Nephron (organoid): ENCODE data around the gene IKBKE.

Source experiments
- H3K27ac Mint-ChIP-seq, 3 experiments: 2 replicates each; pipeline ENCODE4 v1.8.0; 2020; ENCODE audit warnings: mixed read lengths in 3 of 3, mild to moderate bottlenecking in 2 of 3, moderate library complexity in 1 of 3
- H3K27me3 Mint-ChIP-seq: 2 replicates; pipeline ENCODE4 v1.8.0; 2021; ENCODE audit warnings: low read depth, mild to moderate bottlenecking, moderate library complexity, mixed read lengths
- H3K36me3 Mint-ChIP-seq: 2 replicates; pipeline ENCODE4 v1.8.0; 2020; ENCODE audit warnings: low read depth, mixed read lengths
- H3K4me1 Mint-ChIP-seq: 2 replicates; pipeline ENCODE4 v1.8.0; 2020; ENCODE audit warnings: mixed read lengths
- H3K4me3 Mint-ChIP-seq, 3 experiments: 2 replicates each; pipeline ENCODE4 v1.8.0; 2020; ENCODE audit warnings: mild to moderate bottlenecking in 3 of 3, mixed read lengths in 3 of 3, moderate library complexity in 2 of 3
- H3K9me3 Mint-ChIP-seq: 2 replicates; pipeline ENCODE4 v1.8.0; 2020; ENCODE audit warnings: mixed read lengths
- TF ChIP-seq, protein P1 (sequence below), 3 experiments: fragments of 200-600 bp; sonication (generic); IDR thresholded peaks; one replicate each; pipeline ENCODE4 v1.5.0; 2021; ENCODE audit warnings: antibody characterized with exemption in 3 of 3; ENCODE audit not compliant: unreplicated experiment in 3 of 3

Gene IKBKE

GRCh38 chr1:206504363-206504713, 34.1 kb downstream of the IKBKE start:
- peak overlapping the region in 2 of 3 experiments; percentile 24 to 41 for H3K4me3 Mint-ChIP-seq
- H3K27me3 Mint-ChIP-seq = peaks cover 81% of the 10 kb centered on the region
- no peaks in the 10 kb centered on the region for H3K9me3 Mint-ChIP-seq
- no peaks in the 10 kb centered on the region for H3K36me3 Mint-ChIP-seq
- H3K27ac Mint-ChIP-seq = peak overlapping the region in 2 of 3 experiments; percentile 43
- peaks cover 50% of the 10 kb centered on the region for H3K4me1 Mint-ChIP-seq
- TF ChIP-seq, protein P1, sequence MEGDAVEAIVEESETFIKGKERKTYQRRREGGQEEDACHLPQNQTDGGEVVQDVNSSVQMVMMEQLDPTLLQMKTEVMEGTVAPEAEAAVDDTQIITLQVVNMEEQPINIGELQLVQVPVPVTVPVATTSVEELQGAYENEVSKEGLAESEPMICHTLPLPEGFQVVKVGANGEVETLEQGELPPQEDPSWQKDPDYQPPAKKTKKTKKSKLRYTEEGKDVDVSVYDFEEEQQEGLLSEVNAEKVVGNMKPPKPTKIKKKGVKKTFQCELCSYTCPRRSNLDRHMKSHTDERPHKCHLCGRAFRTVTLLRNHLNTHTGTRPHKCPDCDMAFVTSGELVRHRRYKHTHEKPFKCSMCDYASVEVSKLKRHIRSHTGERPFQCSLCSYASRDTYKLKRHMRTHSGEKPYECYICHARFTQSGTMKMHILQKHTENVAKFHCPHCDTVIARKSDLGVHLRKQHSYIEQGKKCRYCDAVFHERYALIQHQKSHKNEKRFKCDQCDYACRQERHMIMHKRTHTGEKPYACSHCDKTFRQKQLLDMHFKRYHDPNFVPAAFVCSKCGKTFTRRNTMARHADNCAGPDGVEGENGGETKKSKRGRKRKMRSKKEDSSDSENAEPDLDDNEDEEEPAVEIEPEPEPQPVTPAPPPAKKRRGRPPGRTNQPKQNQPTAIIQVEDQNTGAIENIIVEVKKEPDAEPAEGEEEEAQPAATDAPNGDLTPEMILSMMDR (IDR thresholded peaks at IDR 0.05; ENCODE audit: unreplicated experiment in 3 of 3) = no peak

DNA sequence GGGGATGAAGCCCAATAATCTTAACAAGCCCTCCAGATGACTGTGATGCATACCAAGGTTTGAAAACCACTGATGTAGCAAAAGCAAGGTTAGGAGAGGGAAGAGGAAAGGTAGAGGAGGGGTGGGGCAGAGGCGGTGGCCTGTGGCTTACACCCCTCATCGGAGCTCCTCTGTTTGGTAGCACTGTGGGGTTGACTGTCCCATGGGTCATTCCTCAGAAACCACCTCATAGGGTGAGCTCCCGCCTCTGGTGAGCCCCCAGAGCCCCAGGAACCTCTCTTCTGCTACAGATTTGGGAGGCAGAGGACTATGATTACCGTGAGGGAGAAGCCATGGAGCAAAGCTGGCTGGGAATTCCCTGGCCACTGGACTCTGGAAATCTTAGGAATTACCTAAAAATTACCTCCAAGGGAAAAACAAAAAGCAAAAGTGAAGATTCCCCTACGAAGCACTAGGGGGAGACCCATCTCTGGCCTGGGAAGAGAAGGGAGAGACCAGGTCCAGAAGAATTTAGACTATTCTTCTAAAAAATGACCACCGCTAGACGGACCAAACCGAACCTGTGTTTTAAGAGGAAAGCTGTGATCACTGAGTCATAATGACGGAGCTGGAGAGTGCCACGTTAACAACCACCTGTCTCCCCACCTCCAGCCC, 35.6 kb downstream of the IKBKE start:
- H3K9me3 Mint-ChIP-seq = no peaks in the 10 kb centered on the region

GRCh38 chr1:206506405-206507283, 36.4 kb downstream of the IKBKE start:
- Mint-ChIP-seq H3K27me3 (peaks cover 93% of the 10 kb centered on the region), H3K4me3 (peak overlapping the region; percentile 72 to 86 (median 85)), H3K9me3 (no peaks in the 10 kb centered on the region), H3K4me1 (peaks cover 64% of the 10 kb centered on the region), H3K36me3 (no peaks in the 10 kb centered on the region), H3K27ac (peak overlapping the region in 1 of 3 experiments; percentile 54)
- TF ChIP-seq, protein P1 (IDR thresholded peaks at IDR 0.05; ENCODE audit: unreplicated experiment in 3 of 3) = no peak

More for the DNA sequence above, 35.6 kb downstream of the IKBKE start:
- TF ChIP-seq, protein P1 (IDR thresholded peaks at IDR 0.05; ENCODE audit: unreplicated experiment in 3 of 3) = peak; percentile 54 to 64 (median 55)
- peaks cover 64% of the 10 kb centered on the region for H3K4me1 Mint-ChIP-seq
- peaks cover 90% of the 10 kb centered on the region for H3K27me3 Mint-ChIP-seq
- peak overlapping the region in 1 of 3 experiments; percentile 54 for H3K27ac Mint-ChIP-seq
- H3K4me3 Mint-ChIP-seq = peak overlapping the region; percentile 72 to 86 (median 85)
- H3K36me3 Mint-ChIP-seq = no peaks in the 10 kb centered on the region

DNA sequence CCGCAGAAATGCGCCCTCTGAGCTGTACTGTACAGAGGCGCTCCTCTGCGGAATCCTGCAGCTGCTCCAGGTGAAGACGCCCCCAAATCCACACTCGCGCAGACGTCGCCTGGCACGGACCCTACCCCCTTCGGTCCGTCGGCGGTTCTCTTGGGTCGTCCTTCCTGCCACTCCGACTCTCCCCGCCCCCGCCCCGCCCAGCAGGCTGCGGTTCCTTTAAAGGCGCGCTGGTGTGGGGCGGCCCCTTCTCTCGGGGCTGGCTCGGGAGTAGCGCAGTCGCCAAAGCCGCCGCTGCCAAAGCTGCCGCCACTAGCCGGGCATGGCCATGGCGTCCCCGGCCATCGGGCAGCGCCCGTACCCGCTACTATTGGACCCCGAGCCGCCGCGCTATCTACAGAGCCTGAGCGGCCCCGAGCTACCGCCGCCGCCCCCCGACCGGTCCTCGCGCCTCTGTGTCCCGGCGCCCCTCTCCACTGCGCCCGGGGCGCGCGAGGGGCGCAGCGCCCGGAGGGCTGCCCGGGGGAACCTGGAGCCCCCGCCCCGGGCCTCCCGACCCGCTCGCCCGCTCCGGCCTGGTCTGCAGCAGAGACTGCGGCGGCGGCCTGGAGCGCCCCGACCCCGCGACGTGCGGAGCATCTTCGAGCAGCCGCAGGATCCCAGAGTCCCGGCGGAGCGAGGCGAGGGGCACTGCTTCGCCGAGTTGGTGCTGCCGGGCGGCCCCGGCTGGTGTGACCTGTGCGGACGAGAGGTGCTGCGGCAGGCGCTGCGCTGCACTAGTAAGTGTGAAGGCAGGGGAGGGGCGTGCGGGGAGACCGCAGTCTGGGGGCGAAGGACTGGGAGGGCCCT, 37.2 kb downstream of the IKBKE start, which contains the start of gene RASSF5:
RASSF5 (plus strand) TSS at position 248 of the 846 bp plus-strand sequence; CDS start at position 320, 72 bp downstream.
- Mint-ChIP-seq H3K36me3 (no peaks in the 10 kb centered on the region), H3K27ac (peak within 1 kb of the TSS in 1 of 3 experiments; percentile 54), H3K4me3 (peak within 1 kb of the TSS; percentile 74 to 86 (median 85)), H3K27me3 (peaks cover 92% of the 10 kb centered on the region), H3K4me1 (peaks cover 70% of the 10 kb centered on the region), H3K9me3 (no peaks in the 10 kb centered on the region)
- TF ChIP-seq, protein P1 (IDR thresholded peaks at IDR 0.05; ENCODE audit: unreplicated experiment in 3 of 3) = no peak

- H3K27ac Mint-ChIP-seq = peak overlapping the region in 2 of 3 experiments; percentile 9 to 21
- peaks cover 73% of the 10 kb centered on the region for H3K4me1 Mint-ChIP-seq
- TF ChIP-seq, protein P1 (IDR thresholded peaks at IDR 0.05; ENCODE audit: unreplicated experiment in 3 of 3) = no peak
Measured at GRCh38 chr1:206508130-206508889, 38.0 kb downstream of the IKBKE start.

More at GRCh38 chr1:206508130-206508889, 38.0 kb downstream of the IKBKE start:
- Mint-ChIP-seq H3K9me3 (no peaks in the 10 kb centered on the region), H3K4me3 (peak overlapping the region; percentile 74 to 81 (median 78)), H3K36me3 (no peaks in the 10 kb centered on the region), H3K27me3 (peaks cover 84% of the 10 kb centered on the region)
